GM21576 (cell line): ENCODE data around the gene IGFBP6.
"Not testable (repeated sequence)": the region's sequence is repeated elsewhere in the genome, so short reads cannot be mapped to it uniquely, and the experiment has no call there.

Source experiments
- ATAC-seq: cut with Tn5 transposase; IDR thresholded peaks from one replicate; pipeline ENCODE4 v1.9.1; 2021; ENCODE audit warnings: mild to moderate bottlenecking, moderate library complexity; ENCODE audit not compliant: unreplicated experiment

IGFBP6 gene

DNA sequence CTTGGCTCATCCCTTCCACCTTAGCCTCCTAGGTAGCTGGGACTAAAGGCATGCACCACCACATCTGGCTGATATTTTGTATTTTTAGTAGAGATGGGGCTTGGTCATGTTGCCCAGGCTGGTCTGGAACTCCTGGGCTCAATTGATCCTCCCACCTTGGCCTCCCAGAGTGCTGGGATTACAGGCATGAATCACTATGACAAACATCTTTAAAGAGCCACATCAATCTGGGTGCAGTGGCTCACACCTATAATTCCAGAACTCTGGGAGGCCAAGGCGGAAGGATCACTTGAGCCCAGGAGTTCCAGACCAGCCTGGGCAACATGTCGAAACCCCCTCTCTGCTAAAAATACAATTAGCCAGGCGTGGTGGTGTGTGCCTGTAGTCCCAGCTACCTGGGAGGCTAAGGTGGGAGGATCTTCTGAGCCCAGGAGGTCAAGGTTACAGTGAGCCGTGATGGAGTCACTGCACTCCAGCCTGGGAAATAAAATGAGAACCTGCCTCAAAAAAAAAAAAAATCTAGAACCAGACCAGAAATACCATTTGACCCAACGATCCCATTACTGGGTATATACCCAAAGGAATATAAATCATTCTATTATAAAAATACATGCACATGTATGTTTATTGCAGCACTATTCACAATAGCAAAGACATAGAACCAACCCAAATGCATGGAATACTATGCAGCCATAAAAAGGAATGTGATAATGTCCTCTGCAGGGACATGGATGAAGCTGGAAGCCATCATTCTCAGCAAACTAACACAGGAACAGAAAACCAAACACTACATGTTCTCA is 2.5 kb upstream of the IGFBP6 start:
- not testable (repeated sequence) for ATAC-seq

GRCh38 chr12:53095596-53095895 is 1.9 kb upstream of the IGFBP6 start:
- ATAC-seq = not testable (repeated sequence)

DNA sequence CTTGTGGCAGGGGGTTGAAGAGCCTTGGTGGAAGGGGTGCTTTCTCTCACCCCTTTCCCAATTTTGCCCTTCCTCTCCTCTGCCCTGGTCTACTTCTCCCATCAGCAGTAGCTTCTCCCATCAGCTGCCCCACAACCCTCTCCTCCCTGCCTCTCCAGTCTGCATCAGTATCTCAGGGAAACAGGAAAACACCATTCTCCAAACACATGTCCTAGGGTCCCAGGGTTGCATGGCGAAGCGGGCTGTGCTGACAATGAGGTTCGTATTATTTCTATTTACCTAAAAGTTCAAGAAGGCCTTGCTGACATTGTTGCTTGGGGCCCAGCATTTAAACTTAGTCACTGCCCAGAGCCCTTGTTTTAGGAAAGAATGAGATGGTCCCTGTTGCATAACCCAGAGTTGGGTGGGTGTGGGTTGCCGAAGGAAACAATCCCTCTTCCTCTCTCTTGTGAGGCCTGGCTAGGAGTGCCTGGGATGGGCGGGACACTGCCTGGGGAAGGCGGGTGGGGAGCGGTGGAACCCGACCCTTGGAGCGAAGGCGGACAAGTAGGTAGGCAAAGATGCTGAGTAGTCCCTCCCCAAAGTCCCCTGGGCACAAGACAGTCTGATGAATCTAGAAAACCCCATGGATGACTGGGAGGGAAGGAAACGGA is 1.3 kb upstream of the IGFBP6 start:
- ATAC-seq = no peak

DNA sequence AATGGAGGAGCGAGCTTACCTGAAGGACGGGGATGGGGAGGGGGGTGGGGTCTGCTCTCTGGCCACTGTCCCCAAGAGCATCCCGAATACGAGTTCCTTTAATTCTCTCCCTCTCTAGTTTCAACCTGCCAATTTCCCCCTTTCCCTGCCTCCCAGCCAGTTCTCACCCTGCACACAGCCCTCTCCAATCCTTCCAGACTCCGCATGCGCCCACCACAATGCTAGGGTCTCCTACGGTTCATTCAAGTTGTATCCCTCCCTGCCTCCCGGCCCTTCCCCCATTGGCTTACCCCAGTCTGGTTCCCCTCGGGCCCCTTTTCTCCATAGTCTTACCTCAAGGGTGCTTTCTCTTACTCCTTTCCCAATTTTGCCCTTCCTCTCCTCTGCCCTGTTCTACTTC is 708 bp upstream of the IGFBP6 start:
- ATAC-seq = no peak

DNA sequence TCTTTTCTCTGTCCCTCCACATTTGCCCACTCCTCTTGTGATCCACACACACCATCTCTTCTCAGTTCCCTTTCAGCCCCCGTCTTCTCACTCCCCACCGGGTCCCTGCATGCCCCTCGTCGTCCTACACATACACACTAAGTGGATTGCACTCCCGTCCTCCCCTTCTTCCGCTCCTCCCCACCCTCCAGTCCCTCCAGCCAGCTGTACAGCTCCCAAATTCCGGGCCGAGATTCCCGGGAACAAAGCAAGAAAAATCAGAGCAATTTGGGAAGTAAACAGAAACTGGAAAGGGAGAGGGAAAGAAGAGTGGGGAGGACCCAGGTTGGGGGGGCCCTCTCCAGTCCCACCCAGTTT is 282 bp upstream of the IGFBP6 start:
- no peak for ATAC-seq

- no peak for ATAC-seq
Observed at GRCh38 chr12:53098354-53098981, 1.0 kb downstream of the IGFBP6 start.

GRCh38 chr12:53099071-53099882 is 1.8 kb downstream of the IGFBP6 start:
- no peak for ATAC-seq

GRCh38 chr12:53100466-53101151 is 3.1 kb downstream of the IGFBP6 start:
- ATAC-seq = no peak

DNA sequence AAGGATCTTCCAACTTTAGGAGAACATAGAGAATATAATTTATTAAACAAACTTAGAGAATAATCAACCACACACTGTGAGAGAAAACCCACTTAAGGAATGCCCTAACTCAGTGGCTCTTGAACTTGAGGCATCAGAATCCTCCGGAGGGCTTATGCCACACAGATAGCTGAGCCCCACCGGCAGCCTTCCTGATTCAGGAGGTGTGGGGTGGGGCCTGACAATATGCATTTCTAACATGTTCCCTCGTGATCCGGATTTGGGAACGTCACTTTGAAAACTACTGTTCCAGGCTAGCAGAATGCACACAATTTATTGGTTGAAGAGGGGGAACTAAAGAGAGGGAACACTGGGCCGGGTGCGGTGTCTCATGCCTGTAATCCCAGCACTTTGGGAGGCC is 3.8 kb downstream of the IGFBP6 start:
- ATAC-seq = no peak

- ATAC-seq = no peak
Observed at GRCh38 chr12:53101931-53102781, 4.7 kb downstream of the IGFBP6 start.

DNA sequence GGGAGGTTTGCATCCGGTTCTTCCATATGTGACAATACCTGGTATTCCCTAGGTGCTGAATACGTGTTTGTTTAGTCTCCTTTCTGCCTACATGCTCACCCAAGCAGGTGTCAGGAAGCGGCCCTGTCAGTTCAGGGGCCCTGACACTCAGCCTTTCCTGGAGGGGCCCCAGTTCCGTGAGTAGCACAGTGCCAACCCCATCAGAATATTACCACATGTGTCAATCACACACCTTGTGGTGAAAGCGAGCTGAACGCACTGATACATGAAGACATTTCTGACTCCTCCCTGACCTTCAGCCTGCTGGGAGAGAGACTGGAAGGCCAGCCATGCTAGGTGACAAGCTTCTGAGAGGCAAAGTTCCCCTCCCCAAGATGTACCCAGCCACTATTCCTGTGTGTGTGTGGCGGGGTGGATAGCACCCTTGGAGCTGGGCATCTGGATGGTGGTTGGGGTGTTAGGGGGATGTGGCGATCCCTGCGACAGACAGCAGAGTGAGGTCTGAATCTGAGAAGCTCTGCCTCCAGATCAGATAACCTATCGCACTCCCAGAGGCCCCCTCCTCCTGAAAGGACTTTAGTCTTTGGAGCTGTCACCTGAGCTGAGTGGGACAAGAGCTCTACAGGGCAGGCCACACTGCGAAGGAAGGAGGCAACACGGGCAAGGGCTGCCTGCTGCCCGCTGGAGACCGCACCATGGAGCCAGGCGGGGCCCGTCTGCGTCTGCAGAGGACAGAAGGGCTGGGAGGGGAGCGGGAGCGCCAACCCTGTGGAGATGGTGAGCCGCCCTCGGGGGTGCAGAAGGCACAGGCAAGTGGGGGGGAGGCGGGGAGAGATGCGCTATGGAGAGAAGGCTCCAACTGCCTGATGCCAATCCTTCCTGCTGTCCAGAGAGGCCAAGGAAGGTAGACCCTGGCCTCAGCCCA is 5.7 kb downstream of the IGFBP6 start, which contains the start of gene SOAT2:
TSS of gene SOAT2 (plus strand) at position 604 of the 925 bp plus-strand sequence. CDS start at position 696, 92 bp downstream.
- ATAC-seq = no peak

- no peak for ATAC-seq
Observed at GRCh38 chr12:53103860-53104305, 6.4 kb downstream of the IGFBP6 start.

DNA sequence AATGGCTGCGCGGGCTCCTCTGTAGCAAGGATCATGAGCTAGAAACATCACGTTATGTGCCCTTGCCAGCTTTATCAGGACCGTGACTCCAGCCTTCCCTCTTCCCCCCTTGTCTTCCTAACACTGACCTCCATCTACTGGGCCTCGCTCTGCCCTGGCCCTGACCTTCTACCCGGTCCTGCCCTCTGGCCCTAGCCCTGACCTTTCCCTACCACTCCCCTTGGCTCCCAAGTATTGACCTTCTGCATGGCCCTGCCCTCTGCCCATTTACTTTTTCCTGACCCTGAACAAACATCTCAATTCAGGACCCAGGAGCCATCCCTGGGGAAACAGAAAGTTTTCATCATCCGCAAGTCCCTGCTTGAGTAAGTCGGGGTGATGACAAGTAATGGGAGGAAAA is 7.8 kb downstream of the IGFBP6 start:
- ATAC-seq = no peak

GRCh38 chr12:53105712-53106439 is 8.4 kb downstream of the IGFBP6 start:
- ATAC-seq = no peak

DNA sequence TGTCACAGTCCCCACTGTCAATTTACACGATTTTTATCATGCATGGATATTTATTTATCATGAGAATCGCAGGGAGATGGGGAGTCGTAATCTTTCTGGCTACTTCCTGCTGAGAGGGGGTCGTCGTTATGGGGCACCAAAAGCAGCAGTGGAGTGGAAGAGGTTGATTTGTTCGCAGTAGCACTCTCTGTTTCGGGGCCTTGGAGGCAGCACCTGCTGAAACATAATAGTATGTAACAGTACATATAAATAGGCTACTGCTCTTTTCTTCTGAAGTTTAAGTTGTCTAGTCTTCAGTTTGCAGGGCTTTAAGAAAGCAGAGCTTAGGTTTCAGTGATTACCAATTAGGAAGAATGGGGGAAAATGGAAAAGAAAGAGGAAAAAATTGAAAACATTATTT is 9.7 kb downstream of the IGFBP6 start:
- no peak for ATAC-seq

GRCh38 chr12:53112431-53112830 is 15.0 kb downstream of the IGFBP6 start:
- not testable (repeated sequence) for ATAC-seq

- ATAC-seq = no peak
Observed at GRCh38 chr12:53113136-53113705, 15.8 kb downstream of the IGFBP6 start.

DNA sequence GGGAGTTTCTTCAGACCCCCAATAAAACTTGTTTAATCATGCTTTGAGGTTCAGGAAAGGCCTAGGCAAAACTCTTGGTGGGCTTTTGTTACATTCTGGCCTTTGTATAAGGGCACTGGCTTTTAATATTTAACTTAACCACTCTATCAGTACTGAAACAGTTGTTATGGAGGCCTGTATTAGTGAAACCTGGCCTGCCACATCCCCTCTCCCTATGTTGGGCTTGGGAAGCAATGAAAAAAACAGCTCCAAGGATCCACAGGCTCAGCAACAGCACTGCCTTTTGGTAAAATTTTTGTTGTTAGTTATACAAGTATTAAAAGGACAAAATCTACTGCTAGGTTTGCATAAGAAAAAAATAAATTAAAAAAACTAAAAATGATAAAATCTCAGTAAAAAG is 16.5 kb downstream of the IGFBP6 start:
- no peak for ATAC-seq
